DMS114 treated with DMSO at 0.1 percent for 48 hours (cell line): ENCODE results near the gene ITPR3.
"Not testable (repeated sequence)": the region's sequence is repeated elsewhere in the genome, so short reads cannot be mapped to it uniquely, and the experiment has no call there.

Experiments used
- DNase-seq: peaks from one replicate; lab custom pipeline; 2025; ENCODE audit not compliant: unreplicated experiment; lab: John Stamatoyannopoulos, UW

ITPR3 gene

DNA sequence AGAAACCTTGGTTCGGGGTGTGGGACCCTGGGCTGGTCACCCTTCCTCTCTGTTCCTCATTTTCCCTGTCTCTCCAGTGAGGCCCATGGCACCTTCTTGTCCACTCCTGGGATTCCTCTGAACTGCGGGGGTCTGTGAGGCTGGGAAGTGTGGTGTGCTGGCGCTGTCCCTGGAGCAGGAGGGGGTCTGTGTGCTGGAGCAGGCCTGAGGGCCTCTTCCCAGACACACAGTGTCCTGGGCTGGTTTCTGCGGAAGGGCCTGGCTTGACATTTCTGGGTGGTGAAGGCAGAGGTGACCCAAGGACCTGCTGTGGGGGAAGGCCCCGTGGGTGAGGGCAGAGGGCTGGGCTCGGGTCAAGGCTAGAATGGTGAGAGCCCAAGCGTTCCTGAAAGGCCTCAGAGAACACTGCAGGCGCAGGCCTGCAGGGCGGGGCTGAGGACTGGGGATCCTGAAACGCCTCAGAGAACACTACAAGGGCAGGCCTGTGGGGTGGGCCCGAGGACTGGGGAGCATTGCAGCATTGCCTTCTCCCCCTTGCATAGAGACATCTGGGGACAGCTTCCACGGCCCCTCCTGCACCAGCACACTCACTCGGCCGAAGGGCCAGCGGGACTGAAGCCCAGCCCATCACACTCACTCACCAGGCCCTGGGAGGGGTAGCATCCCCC lies 30.5 kb upstream of the ITPR3 start:
- no peak for DNase-seq

DNA sequence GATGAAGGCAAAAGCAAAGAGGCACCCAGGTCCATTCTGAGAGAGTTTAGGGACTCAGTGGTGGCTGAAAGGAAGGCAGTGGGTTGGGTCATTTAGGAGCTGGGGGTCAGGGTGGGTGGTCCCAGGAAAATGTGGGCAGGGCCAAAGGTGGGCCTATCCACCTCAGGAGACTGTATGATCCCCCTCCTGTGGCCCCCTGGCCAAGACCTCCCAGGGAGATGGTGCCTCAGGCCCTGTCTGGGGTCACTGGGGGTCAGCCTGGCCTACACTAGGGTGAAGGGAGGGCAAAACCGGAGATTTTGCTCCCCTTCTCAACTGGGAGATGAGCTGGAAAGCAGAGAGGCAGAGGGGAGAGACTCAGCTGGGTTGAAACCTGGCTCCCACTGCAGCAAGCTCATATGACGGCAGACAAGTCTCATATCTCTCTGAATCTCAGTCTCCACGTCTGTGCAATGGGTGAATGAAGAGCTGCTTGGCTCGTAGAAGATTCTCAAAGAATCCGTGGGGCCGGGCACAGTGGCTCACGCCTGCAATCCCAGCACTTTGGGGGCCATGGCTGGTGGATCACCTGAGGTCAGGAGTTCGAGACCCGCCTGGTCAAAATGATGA lies 29.6 kb upstream of the ITPR3 start:
- no peak for DNase-seq

DNA sequence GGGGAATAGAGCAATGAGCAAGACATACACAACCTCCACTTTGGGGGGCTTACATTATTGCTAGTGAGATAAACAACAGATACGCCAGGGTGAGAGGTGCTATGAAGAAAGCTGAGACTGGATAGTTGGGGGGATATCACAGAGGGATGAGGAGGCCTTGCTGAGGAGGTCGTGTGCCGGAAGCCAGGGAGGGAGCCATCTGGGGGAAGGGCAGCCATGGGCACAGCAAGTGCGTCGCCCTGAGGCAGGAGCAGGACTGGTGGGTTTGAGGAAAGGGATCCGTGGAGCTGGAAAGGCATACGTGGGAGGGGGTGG lies 28.9 kb upstream of the ITPR3 start:
- no peak for DNase-seq

DNA sequence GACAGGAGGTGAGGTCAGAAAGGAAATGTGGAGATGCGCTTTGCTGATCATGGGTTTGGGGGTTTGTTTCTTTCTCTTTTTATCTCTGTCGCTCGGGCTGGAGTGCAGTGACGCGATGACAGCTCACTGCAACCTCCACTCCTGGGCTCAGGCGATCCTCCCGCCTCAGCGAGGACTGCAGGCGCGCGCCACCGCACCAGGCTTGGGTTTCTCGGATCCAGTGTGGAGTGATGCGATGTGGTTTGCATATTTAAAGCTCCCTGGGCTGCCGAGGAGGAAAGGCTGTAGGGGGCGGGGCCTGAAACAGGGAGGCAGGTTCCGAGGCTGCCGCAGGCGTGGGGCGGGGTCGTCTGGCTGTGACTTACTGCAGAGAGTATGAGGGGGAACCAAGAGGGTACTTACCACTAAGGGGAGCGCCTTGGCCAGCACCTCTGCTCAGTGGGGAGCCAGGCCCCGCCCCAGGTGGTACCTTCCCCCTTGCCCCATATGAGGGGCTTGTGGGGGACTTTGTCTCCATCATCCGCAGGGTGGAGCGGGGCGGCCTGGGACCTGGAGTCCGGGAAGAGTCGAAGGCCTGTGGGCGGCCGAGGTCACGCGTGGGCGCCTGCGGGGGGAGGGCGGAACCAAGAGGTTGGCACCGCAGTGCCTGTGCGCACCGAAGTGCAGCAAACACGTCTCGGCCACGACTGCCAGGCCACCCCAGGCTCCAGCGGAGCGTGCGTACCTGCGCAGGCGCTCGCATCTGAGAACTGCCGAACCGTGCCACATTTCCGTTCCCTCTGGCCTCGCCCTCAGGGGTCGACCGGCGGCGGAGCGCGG lies 28.3 kb upstream of the ITPR3 start:
- no peak for DNase-seq

DNA sequence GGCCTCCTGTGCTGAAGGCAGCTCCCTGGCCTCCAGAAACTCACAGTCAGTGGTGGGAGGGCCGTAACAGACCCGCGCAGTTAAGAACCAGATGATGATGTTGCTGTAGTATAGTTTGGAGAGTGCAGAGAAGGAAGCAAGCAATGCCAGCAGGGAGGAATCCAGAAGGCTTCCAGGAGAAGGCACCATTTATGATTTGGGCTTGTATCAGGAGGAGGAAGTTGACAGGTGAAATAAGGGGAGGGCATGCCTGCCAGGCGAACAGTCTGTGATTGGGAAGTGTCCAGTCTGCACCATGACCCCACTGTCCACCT lies 27.8 kb upstream of the ITPR3 start:
- DNase-seq = no peak

DNA sequence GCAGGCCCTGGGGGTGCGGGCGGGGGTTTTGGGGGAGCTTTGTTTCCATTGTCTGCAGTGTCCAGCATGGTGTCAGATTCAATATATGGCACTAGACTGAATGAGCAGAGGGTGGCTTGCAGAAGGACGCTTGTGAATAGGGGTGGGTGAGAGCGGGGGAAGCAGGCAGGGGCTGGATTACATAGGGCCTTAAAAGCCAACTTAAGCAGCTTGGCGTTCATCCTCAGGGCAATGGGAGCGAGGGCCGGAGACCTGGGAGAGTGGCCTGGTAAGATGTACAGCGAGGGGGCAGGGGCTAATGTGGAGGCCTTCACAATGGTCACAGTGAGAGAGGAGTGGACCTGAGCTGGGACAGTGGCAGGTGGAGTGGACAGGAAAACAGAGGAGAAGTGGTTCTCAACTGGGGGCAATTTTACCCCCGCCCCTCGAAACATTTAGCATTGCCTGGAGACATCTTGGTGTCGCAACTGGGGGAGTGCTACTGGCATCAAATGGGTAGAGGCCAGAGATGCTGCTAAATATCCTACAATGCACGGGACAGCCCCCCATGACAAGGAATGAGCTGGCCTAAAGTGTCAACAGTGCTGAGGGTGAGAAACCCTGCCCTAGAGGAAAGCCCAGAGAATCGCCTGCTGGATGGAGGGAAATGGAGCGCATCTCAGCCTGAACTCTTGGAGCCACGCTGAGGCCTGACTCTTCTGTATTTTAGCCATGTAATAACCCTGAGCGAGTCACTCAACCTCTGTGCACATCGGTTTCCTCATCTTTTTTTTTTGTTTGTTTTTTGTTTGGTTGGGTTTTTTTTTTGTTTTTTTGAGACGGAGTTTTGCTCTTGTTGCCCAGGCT lies 25.9 kb upstream of the ITPR3 start:
- no peak for DNase-seq

DNA sequence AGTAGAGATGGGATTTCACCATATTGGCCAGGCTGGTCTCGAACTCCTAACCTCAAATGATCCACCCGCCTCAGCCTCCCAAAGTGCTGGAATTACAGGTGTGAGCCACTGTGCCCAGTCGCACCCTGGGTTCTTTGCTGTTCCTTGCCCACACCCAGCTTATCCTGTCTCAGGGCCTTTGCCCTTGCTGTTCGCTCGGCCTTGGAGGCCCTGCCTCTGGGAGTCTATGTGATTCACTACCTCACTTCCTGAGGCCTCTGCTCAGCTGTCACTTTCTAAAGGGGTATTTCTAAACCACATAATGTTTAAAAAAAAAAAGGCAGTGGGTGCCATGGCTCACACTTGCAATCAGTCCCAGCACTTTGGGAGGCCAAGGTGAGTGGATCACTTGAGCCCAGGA lies 24.2 kb upstream of the ITPR3 start:
- not testable (repeated sequence) for DNase-seq

DNA sequence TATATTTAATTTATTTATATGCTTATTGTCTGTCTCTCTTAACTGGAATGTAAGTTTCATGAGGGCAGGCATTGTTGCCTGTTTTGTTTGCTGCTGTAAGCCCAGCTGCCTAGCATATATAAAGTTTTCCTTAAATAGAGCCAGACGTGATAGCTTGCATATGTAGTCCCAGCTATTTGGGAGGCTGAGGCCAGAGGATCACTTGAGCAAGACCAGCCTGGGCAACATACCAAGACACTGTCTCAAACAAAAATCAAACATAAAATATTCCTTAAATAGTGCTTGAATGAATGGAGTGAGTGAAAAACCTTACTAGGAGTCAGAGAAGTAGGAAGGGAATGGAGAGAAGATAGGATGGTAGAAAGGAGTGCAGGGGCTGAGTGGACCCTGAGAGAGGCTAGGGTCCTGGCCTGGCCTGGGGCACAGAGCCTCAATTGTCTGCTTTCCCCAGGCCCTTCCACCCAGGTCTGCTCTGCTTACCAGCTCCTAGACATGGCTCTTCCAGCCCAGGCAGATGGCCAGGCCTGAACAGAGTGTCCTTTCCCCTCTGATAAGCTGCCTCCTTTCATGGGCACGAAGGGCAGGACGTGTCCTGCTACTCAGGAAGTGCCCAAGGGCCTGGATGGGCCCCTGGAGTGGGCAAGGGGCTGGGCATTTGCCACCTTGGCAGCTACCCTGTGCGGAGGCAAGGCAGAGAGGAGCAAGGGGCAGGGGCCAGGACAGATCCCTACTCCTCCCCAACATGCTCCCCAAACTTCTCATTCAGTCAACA lies 23.4 kb upstream of the ITPR3 start:
- no peak for DNase-seq

DNA sequence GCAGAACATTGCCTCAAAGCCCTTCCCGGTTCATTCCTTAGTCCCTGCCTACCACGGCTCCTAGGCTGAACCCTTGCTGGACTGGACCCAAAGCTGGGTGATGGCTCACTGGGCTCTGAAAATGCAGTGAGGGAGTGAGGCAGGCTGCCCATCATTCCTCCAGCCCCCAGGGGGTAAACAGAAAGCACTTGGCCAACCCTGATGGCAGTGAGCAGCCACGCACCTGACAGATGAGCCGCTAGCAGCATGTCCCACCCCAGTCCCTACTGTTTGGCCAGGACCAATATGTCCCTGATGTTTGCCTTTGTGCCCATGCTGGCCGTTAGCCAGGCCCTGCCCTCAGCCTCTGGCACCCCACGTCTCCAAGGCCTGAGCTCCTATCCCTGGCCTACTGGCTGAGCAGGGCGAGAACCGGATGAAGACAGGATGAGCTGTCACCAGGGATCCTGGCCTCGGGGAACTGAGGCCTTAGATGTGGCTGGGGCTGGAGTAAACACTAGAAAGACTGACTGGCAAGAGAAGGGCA lies 21.6 kb upstream of the ITPR3 start:
- DNase-seq = no peak

DNA sequence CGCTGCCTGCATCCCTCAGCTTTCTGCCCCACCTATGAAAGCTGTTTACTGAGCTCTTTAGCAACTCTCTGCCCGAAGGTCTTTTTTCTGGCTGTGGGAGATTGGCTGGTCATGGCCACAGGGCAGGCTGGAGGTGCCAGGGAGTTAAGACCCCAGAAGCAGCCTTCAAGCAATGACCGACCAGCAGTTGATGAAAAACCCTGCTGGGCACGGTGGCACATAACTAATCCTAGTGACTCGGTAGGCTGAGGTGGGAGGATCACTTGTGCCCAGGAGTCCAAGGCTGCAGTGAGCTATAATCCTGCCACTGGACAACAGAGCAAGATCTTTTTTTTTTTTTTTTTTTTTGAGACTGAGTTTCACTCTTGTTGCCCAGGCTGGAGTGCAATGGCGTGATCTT lies 20.4 kb upstream of the ITPR3 start:
- no peak for DNase-seq

DNA sequence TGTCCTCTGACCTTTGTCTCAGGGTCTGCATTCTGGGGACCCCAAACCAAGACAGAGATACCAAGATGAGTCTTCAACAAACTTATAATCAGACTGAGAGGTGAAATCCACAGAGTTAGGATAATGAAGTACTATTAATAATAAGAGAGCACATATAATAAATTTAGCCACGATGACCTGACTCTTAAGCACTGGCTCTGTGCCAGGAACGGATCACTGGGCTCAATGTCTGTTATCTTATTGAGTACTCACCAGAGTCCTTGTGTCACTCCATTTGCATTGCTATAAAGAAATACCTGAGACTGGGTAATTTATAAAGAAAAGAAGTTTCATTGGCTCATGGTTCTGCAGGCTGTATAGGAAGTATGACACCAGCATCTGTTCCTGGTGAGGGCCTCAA lies 18.9 kb upstream of the ITPR3 start:
- DNase-seq = no peak

DNA sequence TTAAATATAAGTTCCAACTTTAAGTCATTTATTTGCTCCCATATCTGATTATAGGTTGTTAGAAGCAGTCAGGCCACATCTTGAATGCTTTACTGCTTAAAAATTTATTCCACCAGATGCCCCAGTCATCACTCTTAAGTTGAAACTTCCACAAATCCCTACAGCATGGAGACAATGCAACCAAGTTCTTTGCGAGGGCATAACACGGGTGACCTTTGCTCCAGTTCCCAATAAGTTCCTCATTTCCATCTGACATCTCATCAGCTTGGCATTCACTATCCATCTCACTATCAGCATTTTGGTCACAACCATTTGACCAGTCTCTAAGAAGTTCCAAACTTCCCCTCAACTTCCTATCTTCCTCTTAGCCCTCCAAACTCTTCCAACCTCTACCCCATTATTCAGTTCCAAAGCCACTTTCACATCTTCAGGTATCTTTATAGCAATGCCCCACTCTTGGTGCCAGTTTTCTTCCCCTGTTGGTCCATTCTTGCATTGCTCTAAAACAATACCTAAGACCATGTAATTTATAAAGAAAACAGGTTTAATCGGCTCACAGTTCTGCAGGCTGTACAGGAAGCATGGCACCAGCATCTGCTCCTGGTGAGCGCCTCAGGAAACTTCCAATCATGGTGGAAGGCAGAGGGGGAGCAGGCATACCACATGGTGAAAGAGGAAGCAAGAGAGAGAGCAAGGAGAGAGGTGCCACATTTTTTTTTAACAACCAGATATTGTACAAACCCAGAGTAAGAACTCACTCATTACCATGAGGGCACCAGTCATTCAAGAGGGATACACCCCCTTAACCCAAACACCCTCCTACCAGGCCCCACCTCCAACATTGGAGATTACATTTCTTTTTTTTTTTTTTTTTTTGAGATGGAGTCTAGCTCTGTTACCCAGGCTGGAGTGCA lies 15.9 kb upstream of the ITPR3 start:
- no peak for DNase-seq

DNA sequence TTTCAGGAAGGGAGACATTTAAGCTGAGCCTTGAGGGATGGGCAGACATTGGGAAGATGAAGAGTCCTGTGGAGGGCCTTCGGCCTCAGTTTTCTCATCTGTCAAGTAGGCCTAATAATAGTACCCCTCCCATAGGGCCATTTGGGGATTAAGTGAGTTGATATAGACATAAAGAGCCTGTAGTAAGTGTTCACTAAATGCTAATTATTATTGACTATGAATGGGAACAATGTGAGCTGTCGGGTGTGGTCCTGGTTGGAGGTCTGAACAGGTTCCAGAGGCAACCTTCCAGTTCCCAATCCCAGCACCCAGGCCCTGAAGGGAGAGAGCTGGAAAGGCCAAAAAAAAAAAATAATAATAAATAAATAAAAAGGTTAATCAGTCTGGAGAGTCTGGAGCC lies 14.5 kb upstream of the ITPR3 start:
- no peak for DNase-seq

DNA sequence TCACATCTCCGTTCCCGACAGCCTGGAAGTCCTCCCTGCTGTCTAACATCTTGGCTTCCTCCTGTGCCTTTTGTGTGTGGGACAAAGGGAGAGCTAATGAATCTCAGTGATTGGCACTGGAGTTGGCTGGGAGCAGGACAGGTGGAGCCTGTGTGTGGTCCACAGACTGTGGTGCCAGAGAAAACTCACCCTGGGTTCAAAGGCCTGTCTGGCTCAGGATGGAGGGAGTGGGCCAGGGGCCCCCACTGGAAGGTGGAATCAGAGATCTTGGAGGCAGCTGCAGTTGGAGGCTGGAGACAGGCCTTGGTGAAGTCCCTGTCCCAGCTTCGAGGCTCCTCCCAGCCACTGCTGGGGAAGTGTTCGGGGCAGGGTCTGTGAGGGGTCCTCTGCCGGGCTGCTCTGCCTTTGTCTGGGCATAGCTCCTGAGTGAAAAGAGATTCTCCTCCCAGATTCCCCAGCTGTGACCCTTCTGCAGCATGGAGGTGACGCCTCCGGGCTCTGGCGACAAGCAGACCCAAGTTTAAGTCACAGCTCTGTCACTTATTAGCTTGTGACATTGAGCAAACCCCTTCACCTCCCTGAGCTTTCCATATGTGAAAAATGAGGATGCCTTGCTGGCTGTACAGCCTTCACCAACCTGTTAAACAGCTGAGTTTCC lies 13.9 kb upstream of the ITPR3 start:
- no peak for DNase-seq

DNA sequence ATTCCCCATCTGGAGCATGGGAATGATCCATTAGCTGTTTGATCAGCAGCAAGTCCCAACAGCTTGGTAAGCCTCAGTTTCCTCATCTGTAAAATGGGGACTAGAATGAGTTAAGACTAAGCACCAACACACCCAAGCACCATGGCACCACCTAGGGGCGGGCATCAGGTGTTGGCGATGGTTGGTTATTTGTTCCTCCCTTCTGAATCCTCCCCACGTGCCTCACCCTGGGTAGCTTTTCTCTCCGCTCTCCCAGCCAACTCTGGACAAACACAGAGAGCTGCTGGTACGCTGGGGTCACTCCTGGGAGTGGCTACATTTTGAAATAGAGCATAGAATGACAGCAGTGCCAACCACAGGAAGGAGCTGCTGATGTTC lies 13.3 kb upstream of the ITPR3 start:
- no peak for DNase-seq

DNA sequence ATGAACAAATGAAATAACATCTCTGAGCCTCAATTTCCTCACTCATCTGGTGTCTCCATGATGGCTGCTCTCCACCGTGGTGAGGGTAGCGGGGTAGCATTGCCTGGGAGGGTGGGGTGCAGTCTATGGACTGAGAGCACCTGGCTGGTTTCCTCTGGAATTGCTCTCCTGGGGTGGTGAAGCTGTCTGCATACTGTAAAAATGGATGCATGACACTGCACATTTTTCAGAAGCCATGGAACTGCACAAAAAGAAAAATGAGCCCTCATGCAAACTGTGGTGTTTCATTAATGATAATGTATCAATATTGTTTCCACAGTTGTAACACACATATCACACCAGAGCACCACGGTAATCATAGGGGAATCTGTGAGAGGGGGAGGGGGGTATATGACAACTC lies 12.1 kb upstream of the ITPR3 start:
- no peak for DNase-seq

DNA sequence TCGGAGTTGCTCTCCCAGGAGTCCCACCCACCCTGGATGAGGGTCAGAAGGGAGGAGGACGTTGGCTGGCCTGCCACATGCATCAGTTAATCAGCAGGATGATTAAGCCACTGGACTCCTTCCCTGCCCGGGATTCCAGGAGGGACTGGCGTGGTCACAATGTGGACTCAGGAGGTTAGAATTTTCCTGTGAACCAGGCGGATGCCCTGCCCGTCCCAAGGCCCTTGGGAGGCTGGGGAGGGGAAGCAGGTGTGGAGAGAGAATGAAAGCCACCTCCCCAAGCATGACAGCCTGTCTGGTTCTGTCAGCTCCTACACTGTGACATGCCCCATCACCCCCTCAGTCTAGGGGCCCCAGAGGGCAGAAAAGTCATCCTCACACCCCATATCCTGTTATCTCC lies 11.6 kb upstream of the ITPR3 start:
- DNase-seq = no peak

DNA sequence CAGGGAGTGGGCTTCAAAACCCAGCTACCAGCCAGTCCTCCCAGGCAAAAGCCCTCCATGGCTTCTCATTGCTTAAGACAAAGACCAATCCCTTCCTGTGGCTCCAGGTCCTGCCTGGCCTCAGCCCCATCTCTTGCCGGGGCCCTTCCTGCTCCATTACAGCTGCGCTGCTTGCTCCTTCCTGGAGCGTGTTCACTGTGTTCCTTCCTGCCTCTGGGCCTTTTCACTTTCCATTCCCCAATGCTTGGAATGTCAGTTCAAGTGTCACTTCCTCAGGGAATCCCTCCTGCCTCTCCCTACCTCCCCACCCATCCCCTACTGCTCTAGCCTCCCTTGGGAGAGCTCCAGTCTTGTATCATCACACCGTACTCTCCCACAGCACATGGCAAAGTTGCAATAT lies 11.1 kb upstream of the ITPR3 start:
- DNase-seq = no peak
